SIG-M5 treated with dmso at 0.1 percent for 504 hours (cell line): ENCODE data around the gene ATXN10.

ENCODE experiments used
- DNase-seq: peaks from one replicate; lab custom pipeline; 2025; ENCODE audit not compliant: unreplicated experiment; lab: John Stamatoyannopoulos, UW

The ATXN10 gene

DNA sequence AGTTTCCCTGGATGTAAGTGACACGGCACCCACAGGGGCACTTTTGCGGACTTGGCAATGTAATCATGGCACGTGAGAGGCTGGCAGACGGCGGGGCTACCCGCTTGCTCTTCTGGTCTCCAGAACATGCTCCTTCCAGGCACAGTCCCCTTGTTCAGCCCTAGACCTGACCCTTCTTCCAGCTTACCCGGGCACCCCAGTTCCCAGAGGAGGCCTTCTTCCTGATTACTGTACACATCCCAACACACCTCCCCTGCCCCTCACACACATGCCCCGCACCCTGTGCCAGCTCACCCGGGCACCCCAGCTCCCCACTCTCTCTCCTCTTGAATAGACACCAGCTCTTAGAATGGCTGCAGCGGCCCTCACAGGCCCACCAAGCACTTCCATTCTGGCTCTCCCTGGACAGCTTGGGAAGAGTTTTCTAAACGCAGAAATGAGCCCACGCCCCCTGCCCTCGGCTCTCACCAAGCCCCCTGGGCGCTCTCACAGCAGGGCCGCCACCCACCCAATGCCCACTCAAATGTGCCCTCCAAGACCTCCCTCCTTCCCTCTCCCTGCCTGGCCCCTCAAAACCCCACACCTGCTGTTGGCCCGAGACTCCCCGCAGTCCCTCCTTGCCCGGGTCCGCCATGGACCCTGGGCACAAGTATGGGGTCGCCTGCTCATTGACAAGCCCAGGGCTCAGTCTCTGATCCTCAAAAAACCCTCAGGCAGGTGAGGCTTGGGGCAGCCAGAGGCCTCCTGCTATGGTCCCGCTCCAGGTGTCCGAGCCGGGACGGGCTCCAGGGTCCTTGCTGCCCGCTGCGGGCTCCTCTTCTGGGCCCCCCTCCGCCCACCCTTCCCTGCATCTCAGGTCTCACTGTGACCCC is 216.8 kb downstream of the ATXN10 start:
- no peak for DNase-seq

DNA sequence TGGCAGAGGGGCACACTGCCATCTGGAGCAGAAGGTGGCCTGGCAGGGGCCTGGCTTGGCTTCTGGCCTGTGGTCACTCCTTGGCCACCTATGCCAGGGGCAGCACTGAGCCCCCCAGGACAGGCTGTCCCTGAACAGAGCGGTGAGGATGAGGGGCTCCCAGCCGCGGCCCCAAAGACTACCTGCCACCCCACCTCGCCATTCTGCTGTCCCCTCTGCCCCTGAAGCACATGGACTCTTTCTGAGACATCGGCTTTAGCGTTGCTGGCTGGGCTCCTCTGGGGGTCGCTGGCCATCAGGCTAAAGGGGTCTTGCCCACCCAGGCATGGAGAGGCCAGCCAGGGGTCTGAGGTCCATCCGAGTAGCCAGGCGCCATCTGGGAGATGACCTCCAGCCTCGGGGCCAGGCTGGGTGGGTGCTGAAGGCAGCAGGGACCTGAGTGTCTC is 217.5 kb downstream of the ATXN10 start:
- DNase-seq, result no peak

DNA sequence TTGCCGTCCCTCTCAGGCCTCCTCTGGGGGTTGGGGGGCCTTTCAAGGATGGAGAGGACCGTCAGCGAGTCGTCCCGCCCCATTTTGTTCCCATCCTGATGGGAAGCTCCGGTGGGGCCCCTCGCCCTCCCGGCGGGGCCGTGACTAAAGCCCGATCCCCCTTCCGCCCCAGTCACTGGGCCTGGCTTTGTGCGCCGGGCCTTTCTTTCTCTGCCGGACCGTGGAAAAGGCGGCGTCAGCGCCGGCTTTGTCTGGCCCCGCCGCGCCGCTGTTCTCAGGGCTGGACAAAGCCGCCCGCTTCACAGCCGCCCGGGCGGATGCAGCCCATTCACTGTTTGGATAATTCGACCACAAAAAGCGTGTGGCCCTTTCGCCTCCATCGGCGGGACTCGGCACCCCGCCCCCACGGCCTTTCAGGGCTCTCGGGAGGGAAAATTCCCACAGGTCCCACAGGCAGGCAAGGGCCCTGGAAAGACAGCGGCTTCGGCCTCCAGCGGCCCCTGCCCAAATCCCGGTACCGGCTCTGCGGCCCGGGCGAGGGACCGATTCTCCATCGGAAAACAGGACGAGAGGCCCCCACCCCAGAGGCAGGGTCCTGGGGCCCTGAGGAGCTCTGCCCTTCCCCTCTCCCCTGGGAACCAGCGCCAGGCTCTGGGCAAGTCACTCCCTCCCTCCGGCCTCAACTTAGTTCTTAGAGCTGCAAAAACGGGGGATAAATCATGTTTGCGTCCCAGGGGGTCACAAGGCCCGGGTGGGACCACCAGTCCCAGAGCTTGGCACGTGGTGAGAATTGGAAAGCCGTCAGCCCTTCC is 218.1 kb downstream of the ATXN10 start:
- no peak for DNase-seq

DNA sequence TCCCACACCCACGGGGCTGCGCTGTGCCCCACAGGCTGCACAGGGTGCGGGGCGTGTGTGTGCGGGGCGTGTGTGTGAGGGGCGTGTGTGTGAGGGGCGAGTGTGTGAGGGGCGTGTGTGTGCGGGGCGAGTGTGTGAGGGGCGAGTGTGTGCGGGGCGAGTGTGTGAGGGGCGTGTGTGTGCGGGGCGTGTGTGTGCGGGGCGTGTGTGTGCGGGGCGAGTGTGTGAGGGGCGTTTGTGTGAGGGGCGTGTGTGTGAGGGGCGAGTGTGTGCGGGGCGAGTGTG is 218.7 kb downstream of the ATXN10 start:
- DNase-seq, result no peak

DNA sequence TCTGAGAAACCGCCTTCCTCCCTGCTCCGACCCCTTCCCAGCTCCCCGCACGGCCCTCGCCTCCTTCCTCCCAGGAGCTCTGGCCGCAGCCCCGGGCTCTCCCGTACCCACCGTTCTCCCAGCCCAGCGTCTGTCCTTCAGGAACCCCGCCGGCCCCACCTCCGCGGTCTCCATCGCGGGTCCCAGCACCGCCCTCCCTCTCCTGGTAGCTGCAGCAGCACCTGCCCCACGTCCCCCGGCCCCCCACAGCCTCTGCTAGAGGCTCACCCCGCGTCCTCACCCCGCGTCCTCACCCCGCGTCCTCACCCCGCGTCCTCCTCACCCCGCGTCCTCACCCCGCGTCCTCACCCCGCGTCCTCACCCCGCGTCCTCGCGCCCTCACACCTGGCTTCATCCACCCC is 219.4 kb downstream of the ATXN10 start:
- no peak for DNase-seq

DNA sequence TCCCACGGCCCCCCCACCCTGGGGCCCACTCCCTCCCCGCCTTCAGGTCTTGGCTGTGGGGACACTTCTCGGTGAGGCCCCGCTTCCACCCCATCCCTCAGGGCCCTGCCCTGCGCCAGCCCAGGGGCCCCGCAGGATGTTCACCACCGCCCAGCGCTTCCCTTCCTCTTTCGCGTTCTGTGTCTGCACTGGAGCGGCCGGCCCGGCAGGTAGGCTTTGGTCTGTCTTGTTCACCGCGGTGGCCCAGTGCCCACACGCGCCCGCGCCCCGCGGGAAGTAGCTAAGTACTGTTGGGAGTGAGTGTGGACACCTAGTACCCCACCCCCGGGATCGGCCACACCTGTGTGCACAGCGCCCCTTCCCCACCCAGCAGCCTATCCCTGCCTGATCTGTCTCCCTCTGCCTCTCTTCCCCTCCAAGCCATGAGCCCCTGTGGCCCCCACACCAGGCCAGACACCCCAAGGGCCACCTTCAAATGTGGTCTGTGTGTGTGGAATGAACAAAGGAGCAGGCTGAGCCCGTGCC is 219.9 kb downstream of the ATXN10 start:
- no peak for DNase-seq

DNA sequence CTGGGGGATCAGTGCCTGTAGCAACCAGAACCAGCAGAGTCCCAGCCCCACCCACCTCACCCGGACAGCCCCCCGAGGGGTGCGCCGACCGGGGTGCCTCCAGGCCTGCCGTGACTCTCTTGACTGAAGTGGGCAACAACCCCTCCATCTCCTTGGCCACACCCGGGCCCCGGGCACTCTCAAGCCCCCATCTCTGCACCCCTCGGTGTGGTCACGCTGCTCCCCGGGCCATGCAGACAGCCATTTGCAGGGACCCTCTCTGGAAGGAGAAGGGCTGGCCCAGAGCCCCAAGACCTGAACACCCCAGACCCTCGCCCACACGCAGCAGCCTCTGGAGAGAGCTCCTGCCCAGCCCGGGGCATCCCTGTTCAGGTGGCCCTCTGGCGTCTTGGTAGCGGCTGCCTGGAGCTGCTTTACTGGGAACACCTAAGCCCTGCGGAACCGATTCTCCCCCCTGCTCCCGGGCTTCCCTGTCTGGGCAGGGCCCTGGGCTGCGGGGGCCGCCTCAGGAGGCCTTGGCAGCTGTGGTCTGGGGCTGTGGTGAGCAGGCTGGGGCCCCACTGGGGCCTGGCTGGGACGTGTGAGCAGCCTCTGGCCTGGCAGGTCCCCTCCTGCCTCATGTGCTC is 220.5 kb downstream of the ATXN10 start:
- DNase-seq, result no peak

DNA sequence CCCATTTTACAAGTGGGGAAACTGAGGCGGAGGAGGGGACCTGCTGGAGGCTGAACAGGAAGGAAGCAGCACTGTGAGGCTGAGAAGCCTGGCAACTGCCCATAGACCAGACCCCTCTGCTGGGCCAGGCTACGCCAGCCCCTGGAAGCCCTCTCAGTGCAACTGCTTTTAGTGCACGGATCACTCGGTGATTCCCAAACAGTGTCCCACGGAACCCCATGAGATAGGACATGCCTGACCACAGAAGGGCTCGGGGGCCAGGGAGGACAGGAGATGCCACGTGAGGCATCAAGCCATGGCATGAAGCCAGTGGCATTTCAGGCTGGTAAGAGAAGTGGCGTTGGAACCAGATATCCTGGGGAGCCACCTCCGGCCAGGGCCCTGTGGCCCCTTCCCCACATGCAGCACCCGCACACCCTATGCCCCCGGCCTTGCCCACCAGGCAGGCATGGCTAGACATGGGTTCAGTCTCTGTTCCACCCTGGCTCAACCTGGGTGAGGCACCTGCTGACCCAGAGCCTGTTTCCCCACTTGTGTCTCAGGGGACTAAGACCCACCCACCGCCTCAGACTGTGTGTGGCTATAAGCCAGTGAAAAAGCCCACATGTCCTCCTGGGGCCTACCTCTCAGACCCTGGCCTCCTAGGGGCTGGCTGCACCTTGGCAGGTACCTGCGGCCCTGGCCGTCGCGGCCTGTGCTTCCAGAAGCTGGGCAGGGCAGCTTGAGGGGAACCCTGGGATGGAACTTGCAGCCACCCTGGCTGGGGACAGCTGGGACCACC is 221.2 kb downstream of the ATXN10 start:
- no peak for DNase-seq

DNA sequence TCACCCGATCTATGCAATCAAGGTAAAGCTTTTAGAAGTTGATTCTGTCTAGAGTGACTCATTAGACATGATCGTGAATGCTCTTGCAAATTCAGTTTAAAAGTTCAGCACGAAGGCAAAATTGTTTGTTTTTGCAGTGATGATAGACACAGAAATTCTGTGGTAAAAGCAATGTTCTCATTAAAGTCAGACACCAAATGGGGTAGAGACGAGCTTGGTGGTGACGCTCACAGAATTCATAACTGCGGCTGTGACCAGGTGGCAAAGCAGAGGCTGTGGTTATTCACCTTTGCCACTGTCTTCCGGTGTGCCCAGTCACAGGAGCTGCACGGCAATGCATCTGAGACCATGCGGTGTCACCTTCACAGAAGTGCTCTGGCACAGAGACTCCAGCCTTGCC is 221.9 kb downstream of the ATXN10 start:
- no peak for DNase-seq
